Breast epithelium (tissue), 4 donors: ENCODE data around the gene ATP10B. TPM values are rescaled to one million over a fixed set of nuclear protein-coding genes. Genes with fewer than 3 reads are reported as not detected.

ENCODE experiments used
- DNase-seq, 2 donors: peaks; one replicate each; pipeline ENCODE4 v3.0.0-alpha.2; 2019; ENCODE audit warnings: low spot score in 2 of 2
- H3K27ac ChIP-seq, 2 donors: fragments of 200-600 bp; sonication (generic) in 1 of 2; one replicate each; pipeline ENCODE4 v1.5.1; 2016 to 2019; ENCODE audit warnings: mild to moderate bottlenecking in 1 of 2
- H3K27me3 ChIP-seq, 2 donors: fragments of 200-600 bp; sonication (generic) in 1 of 2; one replicate each; pipeline versions ENCODE4 v1.5.1 to v1.6.0; 2017 to 2019; ENCODE audit warnings: control low read depth in 1 of 2, mild to moderate bottlenecking in 1 of 2
- H3K36me3 ChIP-seq: fragments of 200-600 bp; one replicate; pipeline ENCODE4 v1.5.1; 2019
- H3K4me1 ChIP-seq, 2 donors: fragments of 200-600 bp; sonication (generic); one replicate each; pipeline ENCODE4 v1.5.1; 2016 to 2019; ENCODE audit warnings: control low read depth in 1 of 2
- H3K4me3 ChIP-seq, 3 donors: fragments of 200-600 bp; sonication (generic); 1 replicate in 2 of 3; 2 replicates in 1 of 3; pipeline ENCODE4 v1.5.1; 2016 to 2019; ENCODE audit warnings: mild to moderate bottlenecking in 3 of 3, moderate library complexity in 2 of 3
- H3K9me3 ChIP-seq, 2 donors: fragments of 200-600 bp; sonication (generic) in 1 of 2; one replicate each; pipeline ENCODE4 v1.5.1; 2016 to 2019; ENCODE audit warnings: control low read depth in 1 of 2
- CTCF ChIP-seq, 3 donors: fragments of 450-650 bp; IDR thresholded peaks; one replicate each; pipeline ENCODE4 v1.5.1; 2016 to 2017; ENCODE audit warnings: antibody characterized with exemption in 3 of 3, mild to moderate bottlenecking in 3 of 3, moderate library complexity in 3 of 3
- POLR2A ChIP-seq: fragments of 450-650 bp; IDR thresholded peaks from one replicate; pipeline ENCODE4 v1.6.1; 2016; ENCODE audit warnings: antibody characterized with exemption, mild to moderate bottlenecking, moderate library complexity
- POLR2AphosphoS5 ChIP-seq, 3 donors: sonication (generic); formaldehyde crosslinking; IDR thresholded peaks; one replicate each; pipeline ENCODE4 v1.6.1; 2017; ENCODE audit warnings: antibody characterized with exemption in 3 of 3
- intact Hi-C: fragments of 100-400 bp; cut with DNase I; formaldehyde crosslinking; loops from one replicate; pipeline ENCODE4 v1.15.1; 2023; ENCODE audit warnings: low total_unique reads
- total RNA-seq, 3 donors: library from RNA; depleted of rRNA; stranded (reverse); fragments of >200 nt; gene quantifications; one replicate each; pipeline ENCODE4 v1.1.0, GENCODE V29; 2016

Gene ATP10B
- total RNA-seq, 3 donors from 2014 or later, result under 0.01 to 2.9 TPM; not detected in 1

GRCh38 chr5:160620401-160620800, 231.6 kb downstream of the ATP10B start:
- Histone ChIP-seq H3K4me3 (no peak overlapping the region), H3K27me3 (no peaks in the 10 kb centered on the region), H3K36me3 (no peaks in the 10 kb centered on the region), H3K9me3 (no peaks in the 10 kb centered on the region), H3K27ac (no peak overlapping the region), H3K4me1 (no peaks in the 10 kb centered on the region)
- no peak for TF ChIP-seq POLR2A
- no peak for TF ChIP-seq CTCF (IDR thresholded peaks at IDR 0.05)
- no peak for TF ChIP-seq POLR2AphosphoS5 (IDR thresholded peaks at IDR 0.05)
- intact Hi-C loops, result no loop called here
- no peak for DNase-seq

- DNase-seq, result no peak
- intact Hi-C loops, result no loop called here
- Histone ChIP-seq H3K4me1 (no peaks in the 10 kb centered on the region), H3K36me3 (no peaks in the 10 kb centered on the region), H3K4me3 (no peak overlapping the region), H3K27ac (no peak overlapping the region), H3K27me3 (no peaks in the 10 kb centered on the region), H3K9me3 (no peaks in the 10 kb centered on the region)
- no peak for TF ChIP-seq POLR2A
- TF ChIP-seq POLR2AphosphoS5 (IDR thresholded peaks at IDR 0.05), result no peak
- TF ChIP-seq CTCF (IDR thresholded peaks at IDR 0.05), result no peak
Observed at GRCh38 chr5:160619381-160619780, 232.6 kb downstream of the ATP10B start.

DNA sequence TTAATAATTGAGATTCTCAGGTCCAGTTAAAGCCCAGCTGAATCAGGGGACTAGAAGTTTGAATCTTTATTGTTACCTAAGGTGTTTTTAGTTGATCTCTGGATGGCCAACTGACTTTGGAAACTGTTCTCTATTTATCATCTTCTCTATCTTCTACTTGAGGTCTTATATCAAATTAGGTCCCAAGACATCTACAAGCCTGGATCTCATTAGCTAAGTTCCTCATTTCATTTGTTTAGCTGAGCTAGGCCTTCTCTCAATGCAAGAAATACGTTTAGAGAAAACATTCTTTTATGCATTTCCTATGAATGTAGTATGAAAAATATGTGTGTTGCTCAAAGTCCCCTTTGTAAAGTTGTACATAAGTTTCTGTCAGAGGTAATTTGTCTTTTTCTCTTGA, 233.7 kb downstream of the ATP10B start:
- Histone ChIP-seq H3K36me3 (no peaks in the 10 kb centered on the region), H3K9me3 (no peaks in the 10 kb centered on the region), H3K27ac (no peak overlapping the region), H3K4me3 (no peak overlapping the region), H3K4me1 (no peaks in the 10 kb centered on the region), H3K27me3 (no peaks in the 10 kb centered on the region)
- intact Hi-C loops, result no loop called here
- no peak for TF ChIP-seq POLR2A
- TF ChIP-seq POLR2AphosphoS5 (IDR thresholded peaks at IDR 0.05), result no peak
- TF ChIP-seq CTCF (IDR thresholded peaks at IDR 0.05), result no peak
- no peak for DNase-seq

- no peaks in the 10 kb centered on the region for H3K4me1 ChIP-seq
- no peaks in the 10 kb centered on the region for H3K36me3 ChIP-seq
- TF ChIP-seq CTCF (IDR thresholded peaks at IDR 0.05) (no peak), POLR2AphosphoS5 (IDR thresholded peaks at IDR 0.05) (no peak), POLR2A (no peak)
- no peaks in the 10 kb centered on the region for H3K27me3 ChIP-seq
- no peak for DNase-seq
- intact Hi-C loops, result no loop called here
- H3K9me3 ChIP-seq, result no peaks in the 10 kb centered on the region
- no peak overlapping the region for H3K27ac ChIP-seq
- no peak overlapping the region for H3K4me3 ChIP-seq
Observed at GRCh38 chr5:160616712-160617497, 235.1 kb downstream of the ATP10B start.

GRCh38 chr5:160614136-160614535, 237.9 kb downstream of the ATP10B start:
- no peak for DNase-seq
- intact Hi-C loops, result no loop called here
- Histone ChIP-seq H3K4me1 (no peaks in the 10 kb centered on the region), H3K9me3 (peaks cover 3 to 4% of the 10 kb centered on the region in 2 donors), H3K4me3 (no peak overlapping the region), H3K27ac (no peak overlapping the region), H3K27me3 (no peaks in the 10 kb centered on the region), H3K36me3 (no peaks in the 10 kb centered on the region)
- no peak for TF ChIP-seq POLR2AphosphoS5 (IDR thresholded peaks at IDR 0.05)
- no peak for TF ChIP-seq POLR2A
- no peak for TF ChIP-seq CTCF (IDR thresholded peaks at IDR 0.05)
